Common myeloid progenitor, CD34-positive (primary cell): ENCODE data around the gene ITPRID2.

Experiments
- CTCF ChIA-PET: fragments of 350-600 bp; sonication (Branson Sonifier 250); formaldehyde crosslinking; loops from one replicate; lab custom pipeline; 2021; ENCODE audit warnings: antibody characterized with exemption; lab: Charles Lee
- POLR2A ChIA-PET: fragments of 350-600 bp; sonication (Branson Sonifier 250); formaldehyde crosslinking; loops from one replicate; lab custom pipeline; 2021; ENCODE audit warnings: antibody characterized with exemption; lab: Charles Lee
- DNase-seq, 3 donors: peaks; one replicate each; pipeline versions ENCODE4 v3.0.0 to v3.0.0-alpha.2; 2013
- H3K27ac ChIP-seq, 2 experiments: 1 replicate in 1 of 2; 2 replicates in 1 of 2; pipeline ENCODE4 v1.7.0; 2013; ENCODE audit warnings: inconsistent platforms in 2 of 2, low read length in 2 of 2, mild to moderate bottlenecking in 2 of 2, low read depth in 1 of 2, moderate library complexity in 1 of 2; ENCODE audit not compliant: severe bottlenecking in 2 of 2, insufficient read depth in 1 of 2, poor library complexity in 1 of 2
- H3K27me3 ChIP-seq, 5 experiments: replicated peaks in 2 of 5; 1 replicate in 3 of 5; 2 replicates in 2 of 5; pipeline versions ENCODE4 v1.6.1 to v1.7.0; 2013; ENCODE audit warnings: low read length in 4 of 5, mild to moderate bottlenecking in 2 of 5, moderate library complexity in 2 of 5, inconsistent platforms in 1 of 5; ENCODE audit not compliant: insufficient read depth in 5 of 5, control insufficient read depth in 4 of 5
- H3K36me3 ChIP-seq, 4 experiments: 1 replicate in 2 of 4; 2 replicates in 2 of 4; pipeline versions ENCODE4 v1.6.1 to v1.7.0; 2013; ENCODE audit warnings: low read length in 3 of 4, control low read depth in 1 of 4, mild to moderate bottlenecking in 1 of 4; ENCODE audit not compliant: control insufficient read depth in 4 of 4, insufficient read depth in 4 of 4
- H3K4me1 ChIP-seq, 4 experiments: 1 replicate in 3 of 4; 2 replicates in 1 of 4; pipeline versions ENCODE4 v1.6.1 to v1.7.1; 2013; ENCODE audit warnings: low read length in 3 of 4, mild to moderate bottlenecking in 3 of 4, control low read depth in 1 of 4, inconsistent platforms in 1 of 4, moderate library complexity in 1 of 4; ENCODE audit not compliant: control insufficient read depth in 4 of 4, insufficient read depth in 4 of 4; ENCODE audit errors: control extremely low read depth in 1 of 4
- H3K4me3 ChIP-seq, 7 experiments: 1 replicate in 4 of 7; 2 replicates in 3 of 7; pipeline versions ENCODE4 v1.5.1 to v1.7.0; 2013; ENCODE audit warnings: mild to moderate bottlenecking in 7 of 7, low read length in 6 of 7, moderate library complexity in 6 of 7, inconsistent platforms in 2 of 7, low read depth in 2 of 7, control low read depth in 1 of 7; ENCODE audit not compliant: insufficient read depth in 4 of 7, control insufficient read depth in 1 of 7; ENCODE audit errors: extremely low read depth in 1 of 7
- H3K9me3 ChIP-seq, 5 experiments: 1 replicate in 4 of 5; 2 replicates in 1 of 5; pipeline versions ENCODE4 v1.6.1 to v1.7.1; 2013; ENCODE audit warnings: low read length in 4 of 5, mild to moderate bottlenecking in 2 of 5, inconsistent platforms in 1 of 5, low read depth in 1 of 5, moderate library complexity in 1 of 5; ENCODE audit not compliant: control insufficient read depth in 4 of 5, insufficient read depth in 2 of 5; ENCODE audit errors: control extremely low read depth in 1 of 5
- WGBS: methylation state at CpG from one replicate; pipeline ENCODE4 v1.1.5; 2013; ENCODE audit not compliant: insufficient coverage; 5-methylcytosine and 5-hydroxymethylcytosine counted together

The ITPRID2 gene

DNA sequence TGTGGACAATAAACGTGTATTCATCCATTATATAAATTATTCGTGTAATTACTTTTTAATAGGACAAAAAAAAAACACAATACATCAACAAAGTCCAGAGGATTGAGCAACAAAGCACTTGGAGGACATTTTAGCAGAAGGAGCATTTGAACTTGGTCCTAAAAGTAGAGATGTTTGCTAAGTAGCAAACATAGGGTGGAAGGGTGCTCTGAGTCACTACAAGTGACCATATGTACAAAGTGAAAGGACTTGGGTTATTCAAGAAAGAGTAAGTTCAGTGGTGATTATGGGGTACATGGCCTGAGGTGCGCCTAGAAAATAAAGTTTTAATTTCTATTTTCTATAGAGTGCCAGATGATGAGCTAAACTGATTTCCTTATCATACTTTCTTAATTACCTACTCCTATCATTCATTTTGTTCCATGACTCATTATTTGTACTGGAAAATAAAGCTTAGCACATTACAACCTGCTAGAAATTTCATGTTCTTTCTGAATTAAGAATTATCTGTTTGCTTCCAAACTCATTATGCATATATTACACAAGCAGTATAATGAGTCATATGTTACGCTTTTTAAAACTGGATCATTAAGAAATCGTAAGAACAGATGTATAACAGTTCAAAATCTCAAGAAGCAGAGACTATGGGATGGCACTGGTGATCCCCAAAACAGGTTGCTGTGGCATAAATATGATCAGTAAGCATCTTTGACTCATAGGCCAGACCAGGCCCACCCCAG lies 81.1 kb downstream of the ITPRID2 start:
- Histone ChIP-seq H3K9me3 (peaks cover 0 to 2% (median 0%) of the 10 kb centered on the region in 5 experiments), H3K4me3 (no peak overlapping the region), H3K27me3 (no peaks in the 10 kb centered on the region), H3K27ac (no peak overlapping the region), H3K4me1 (no peaks in the 10 kb centered on the region), H3K36me3 (no peaks in the 10 kb centered on the region)
- 100% methylated on average over 1 of the region's 5 CpGs for WGBS
- POLR2A ChIA-PET, result no interaction called here
- DNase-seq, result no peak
- CTCF ChIA-PET, result no interaction called here

DNA sequence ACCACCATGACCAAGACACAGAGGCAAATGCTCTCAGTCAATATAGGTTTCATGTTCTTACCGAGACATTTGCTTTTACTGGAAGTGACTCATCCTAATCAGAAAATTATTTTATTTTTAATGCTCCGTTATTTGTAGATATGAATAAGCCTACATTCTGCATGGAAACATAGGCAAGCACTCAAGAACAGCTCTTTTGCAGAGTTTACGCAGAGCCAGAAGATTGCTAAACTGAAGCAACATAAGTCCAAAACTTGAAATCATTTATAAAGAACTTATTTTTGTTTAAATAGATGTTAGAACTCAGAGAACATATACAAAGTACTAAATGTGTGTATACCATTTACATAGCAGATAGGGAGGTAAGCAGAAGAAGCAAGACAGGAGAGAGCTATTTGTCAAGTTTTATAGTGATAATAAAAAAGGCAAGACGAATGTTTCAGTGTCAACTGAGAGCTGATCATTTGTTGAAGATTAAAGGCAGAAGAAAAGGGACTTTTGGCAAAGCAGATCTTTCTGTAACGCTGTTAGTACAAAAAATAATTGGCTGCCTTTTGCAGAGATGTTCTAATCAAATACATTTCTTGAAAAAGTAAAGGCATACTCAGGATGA lies 81.7 kb downstream of the ITPRID2 start:
- Histone ChIP-seq H3K36me3 (no peaks in the 10 kb centered on the region), H3K4me1 (no peaks in the 10 kb centered on the region), H3K27me3 (no peaks in the 10 kb centered on the region), H3K4me3 (no peak overlapping the region), H3K9me3 (peaks cover 0 to 2% (median 0%) of the 10 kb centered on the region in 5 experiments), H3K27ac (no peak overlapping the region)
- DNase-seq, result no peak
- WGBS, result 93% methylated on average over 2 of the region's 5 CpGs
- ChIA-PET POLR2A (no interaction called here), CTCF (no interaction called here)

DNA sequence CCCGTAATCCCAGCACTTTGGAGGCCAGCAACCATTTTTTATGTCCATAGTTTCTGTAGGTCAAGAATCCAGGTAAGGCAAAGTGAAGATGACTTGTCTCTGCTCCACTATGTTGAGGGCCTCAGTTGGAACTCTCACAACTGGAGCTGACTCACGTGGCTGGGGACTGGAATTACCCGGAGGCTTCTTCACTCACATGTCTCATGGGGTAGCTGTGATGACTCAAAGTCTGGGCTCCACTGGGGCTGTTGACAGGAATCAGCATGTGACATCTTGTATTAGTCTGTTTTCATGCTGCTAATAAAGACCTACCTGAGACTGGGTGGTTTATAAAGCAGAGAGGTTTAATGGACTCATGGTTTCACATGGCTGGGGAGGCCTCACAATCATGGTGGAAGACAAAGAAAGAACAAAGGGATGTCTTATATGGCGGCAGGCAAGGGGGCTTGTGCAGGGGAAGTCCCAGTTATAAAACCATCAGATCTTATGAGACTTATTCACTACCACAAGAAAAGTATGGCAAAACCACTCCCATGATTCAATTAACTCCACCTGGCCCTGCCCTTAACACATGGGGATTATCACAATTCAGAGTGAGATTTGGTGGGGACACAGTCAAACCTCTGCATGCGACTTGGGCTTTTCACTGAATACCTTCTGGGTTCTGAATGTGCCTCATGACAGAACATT lies 86.3 kb downstream of the ITPRID2 start:
- Histone ChIP-seq H3K4me1 (no peaks in the 10 kb centered on the region), H3K9me3 (no peaks in the 10 kb centered on the region), H3K36me3 (no peaks in the 10 kb centered on the region), H3K27me3 (no peaks in the 10 kb centered on the region), H3K4me3 (no peak overlapping the region), H3K27ac (no peak overlapping the region)
- ChIA-PET CTCF (no interaction called here), POLR2A (no interaction called here)
- no peak for DNase-seq
- WGBS, result 100% methylated on average over 4 of the region's 5 CpGs

DNA sequence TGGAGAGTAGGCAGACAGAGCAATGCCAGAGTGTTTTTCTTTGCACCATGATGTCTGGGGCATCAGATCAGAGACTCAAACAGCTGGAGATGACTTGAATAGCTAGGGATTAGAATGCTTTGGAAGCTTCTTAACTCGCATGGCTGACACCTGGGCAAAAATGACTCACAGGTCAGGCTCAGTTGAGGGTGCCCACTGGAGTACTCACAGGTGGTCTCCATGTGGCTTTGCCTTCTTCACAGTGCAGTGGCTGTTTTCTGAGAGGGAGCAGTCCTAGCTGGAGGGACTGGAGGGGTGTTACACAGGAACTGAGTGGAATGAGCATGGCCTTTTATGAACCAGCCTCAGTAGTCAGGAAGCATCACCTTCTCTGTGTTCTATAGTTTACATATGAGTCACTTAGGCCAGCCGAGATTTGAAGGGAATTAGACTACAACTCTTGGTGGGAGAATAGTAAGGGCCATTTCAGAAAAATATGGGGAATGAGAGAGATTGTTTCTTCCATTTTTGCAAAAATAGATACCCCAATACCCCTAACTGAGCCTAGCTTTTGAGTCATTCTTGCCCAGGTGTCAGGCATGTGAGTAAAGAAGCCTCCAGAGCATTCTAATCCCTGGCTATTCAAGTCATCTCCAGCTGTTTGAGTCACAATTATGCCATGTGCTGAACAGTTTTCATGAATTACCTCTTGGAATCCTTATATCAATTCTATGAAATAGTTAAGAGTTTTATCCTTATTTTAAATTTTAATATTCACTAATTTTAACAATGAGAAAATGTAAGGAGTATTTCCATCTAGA lies 87.0 kb downstream of the ITPRID2 start:
- no peak for DNase-seq
- no peak overlapping the region for H3K4me3 ChIP-seq
- H3K4me1 ChIP-seq, result no peaks in the 10 kb centered on the region
- WGBS, result 100% methylated on average over 1 of the region's 2 CpGs
- ChIA-PET POLR2A (no interaction called here), CTCF (no interaction called here)
- H3K9me3 ChIP-seq, result no peaks in the 10 kb centered on the region
- no peaks in the 10 kb centered on the region for H3K36me3 ChIP-seq
- no peak overlapping the region for H3K27ac ChIP-seq
- no peaks in the 10 kb centered on the region for H3K27me3 ChIP-seq
